Left ventricle myocardium superior (tissue), 1 donor: ENCODE data around the gene POLR1G. TPM values are rescaled to one million over a fixed set of nuclear protein-coding genes. Genes with fewer than 3 reads are reported as not detected.

Experiments
- ATAC-seq: fragments of 200-7000 bp; cut with Tn5 transposase; one replicate; pipeline ENCODE4 v1.9.1; 2020; ENCODE audit warnings: mild to moderate bottlenecking, moderate library complexity
- DNase-seq: peaks from one replicate; pipeline ENCODE4 v3.0.0-alpha.2; 2020
- intact Hi-C: fragments of 100-400 bp; cut with micrococcal nuclease; formaldehyde crosslinking; loops from one replicate; pipeline ENCODE4 v1.11.0; 2022
- total RNA-seq: library from RNA; stranded (reverse); fragmentation: NEBNext Ultra II Directional; extraction: Animal tissue kit (Norgen Biotek cat#: 25700); gene quantifications from one replicate; pipeline ENCODE4 v1.2.1, GENCODE V29; 2021
- donor health status: DM: no; HTN: yes; CAD: no; lungs with severe emphysema.

Gene POLR1G
- total RNA-seq, 1 donor from 2014 or later, result 7.0 TPM

GRCh38 chr19:45440873-45441654, 34.6 kb downstream of the POLR1G start:
- DNase-seq, result no peak
- intact Hi-C loops, result no loop called here
- ATAC-seq, result no peak

- no peak for ATAC-seq
- intact Hi-C loops, result no loop called here
- no peak for DNase-seq
Measured at GRCh38 chr19:45442408-45442777, 35.9 kb downstream of the POLR1G start.

- DNase-seq, result peak; percentile 52
- intact Hi-C loops, result no loop called here
- no peak for ATAC-seq
Measured at GRCh38 chr19:45442778-45443461, 36.5 kb downstream of the POLR1G start.

- intact Hi-C loops, result no loop called here
- ATAC-seq (peak; percentile 79), DNase-seq (peak; percentile 98)
Measured at GRCh38 chr19:45443462-45444317, 37.2 kb downstream of the POLR1G start.

- intact Hi-C loops, result no loop called here
- DNase-seq, result peak; percentile 99
- peak; percentile 81 for ATAC-seq
Measured at GRCh38 chr19:45444318-45445041, 38.0 kb downstream of the POLR1G start.

GRCh38 chr19:45445139-45445538, 38.7 kb downstream of the POLR1G start:
- ATAC-seq (no peak), DNase-seq (no peak)
- intact Hi-C loops, result no loop called here

GRCh38 chr19:45446295-45446694, 39.9 kb downstream of the POLR1G start:
- intact Hi-C loops, result no loop called here
- no peak for DNase-seq
- ATAC-seq, result no peak

GRCh38 chr19:45446944-45447343, 40.5 kb downstream of the POLR1G start:
- ATAC-seq, result no peak
- intact Hi-C loops, result no loop called here
- DNase-seq, result no peak

- DNase-seq (no peak), ATAC-seq (no peak)
- intact Hi-C loops, result no loop called here
Measured at GRCh38 chr19:45448425-45448756, 41.9 kb downstream of the POLR1G start.

- DNase-seq (no peak), ATAC-seq (no peak)
- intact Hi-C loops, result no loop called here
Measured at GRCh38 chr19:45448887-45449299, 42.4 kb downstream of the POLR1G start.

- intact Hi-C loops, result no loop called here
- DNase-seq (no peak), ATAC-seq (peak; percentile 1)
Measured at GRCh38 chr19:45450012-45450333, 43.5 kb downstream of the POLR1G start.

GRCh38 chr19:45451131-45451849, 44.8 kb downstream of the POLR1G start:
- peak; percentile 6 for ATAC-seq
- intact Hi-C loops, result no loop called here
- peak; percentile 44 for DNase-seq

GRCh38 chr19:45451850-45452387, 45.5 kb downstream of the POLR1G start:
- intact Hi-C loops, result no loop called here
- no peak for ATAC-seq
- no peak for DNase-seq

GRCh38 chr19:45455707-45456499, 49.5 kb downstream of the POLR1G start:
- peak; percentile 92 for ATAC-seq
- peak; percentile 91 for DNase-seq
- intact Hi-C loops, result no loop called here

- no peak for DNase-seq
- intact Hi-C loops, result no loop called here
- ATAC-seq, result no peak
Measured at GRCh38 chr19:45456500-45456815, 50.0 kb downstream of the POLR1G start.

GRCh38 chr19:45457776-45458175, 51.3 kb downstream of the POLR1G start:
- intact Hi-C loops, result no loop called here
- ATAC-seq, result no peak
- no peak for DNase-seq
